HCEC 1CT (cell line): ENCODE measurements around the gene STEAP1B.
"Not testable (repeated sequence)": the region's sequence is repeated elsewhere in the genome, so short reads cannot be mapped to it uniquely, and the experiment has no call there.

ENCODE experiments used
- DNase-seq: peaks from one replicate; pipeline ENCODE4 v3.0.0-alpha.2; 2017

The STEAP1B gene

GRCh38 chr7:22452142-22452959 lies 47.6 kb downstream of the STEAP1B start:
- DNase-seq: peak; percentile 5

GRCh38 chr7:22450013-22450412 lies 50.0 kb downstream of the STEAP1B start:
- not testable (repeated sequence) for DNase-seq

GRCh38 chr7:22447762-22448161 lies 52.2 kb downstream of the STEAP1B start:
- no peak for DNase-seq

- DNase-seq: no peak
These were observed 53.0 kb downstream of the STEAP1B start for GRCh38 chr7:22447008-22447407.

GRCh38 chr7:22445853-22446252 lies 54.1 kb downstream of the STEAP1B start:
- no peak for DNase-seq

- DNase-seq: no peak
These were observed 54.7 kb downstream of the STEAP1B start for GRCh38 chr7:22445140-22445743.

- no peak for DNase-seq
These were observed 55.6 kb downstream of the STEAP1B start for GRCh38 chr7:22444181-22444971.

- peak; percentile 18 for DNase-seq
These were observed 56.4 kb downstream of the STEAP1B start for GRCh38 chr7:22443370-22444180.

GRCh38 chr7:22442882-22443369 lies 57.1 kb downstream of the STEAP1B start:
- no peak for DNase-seq

GRCh38 chr7:22442187-22442881 lies 57.7 kb downstream of the STEAP1B start:
- DNase-seq: no peak

- no peak for DNase-seq
These were observed 58.8 kb downstream of the STEAP1B start for GRCh38 chr7:22441157-22441556.

- DNase-seq: no peak
These were observed 61.0 kb downstream of the STEAP1B start for GRCh38 chr7:22438994-22439393.

GRCh38 chr7:22436552-22436951 lies 63.4 kb downstream of the STEAP1B start:
- DNase-seq: not testable (repeated sequence)

GRCh38 chr7:22435720-22436119 lies 64.3 kb downstream of the STEAP1B start:
- no peak for DNase-seq

GRCh38 chr7:22435105-22435504 lies 64.9 kb downstream of the STEAP1B start:
- no peak for DNase-seq

- DNase-seq: peak; percentile 55
These were observed 66.1 kb downstream of the STEAP1B start for GRCh38 chr7:22433710-22434460.

GRCh38 chr7:22433165-22433700 lies 66.8 kb downstream of the STEAP1B start:
- DNase-seq: not testable (repeated sequence)

- DNase-seq: no peak
These were observed 67.7 kb downstream of the STEAP1B start for GRCh38 chr7:22432203-22432718.

GRCh38 chr7:22430457-22430856 lies 69.5 kb downstream of the STEAP1B start:
- peak; percentile 48 for DNase-seq

- no peak for DNase-seq
These were observed 70.6 kb downstream of the STEAP1B start for GRCh38 chr7:22429386-22429785.

- no peak for DNase-seq
These were observed 72.1 kb downstream of the STEAP1B start for GRCh38 chr7:22427855-22428254.
